22Rv1 (cell line): Measurements from ENCODE around the gene NOL4L.

Experiments used
- H3K27ac ChIP-seq: fragments of 450-650 bp; 2 replicates; pipeline ENCODE4 v1.5.1; 2017
- CTCF ChIP-seq: fragments of 450-650 bp; IDR thresholded peaks from 2 replicates; pipeline ENCODE4 v1.5.1; 2017; ENCODE audit warnings: mild to moderate bottlenecking
- ZFX ChIP-seq: fragments of 450-650 bp; IDR thresholded peaks from 2 replicates; pipeline ENCODE4 v1.6.1; 2017; ENCODE audit warnings: antibody characterized with exemption, borderline replicate concordance

The NOL4L gene

GRCh38 chr20:32460231-32460630, 124.9 kb downstream of the NOL4L start:
- H3K27ac ChIP-seq: no peak overlapping the region
- TF ChIP-seq ZFX (no peak), CTCF (no peak)

- H3K27ac ChIP-seq: no peak overlapping the region
- TF ChIP-seq CTCF: no peak
- no peak for TF ChIP-seq ZFX
Observed at GRCh38 chr20:32458837-32459220, 126.3 kb downstream of the NOL4L start.

GRCh38 chr20:32458061-32458836, 126.9 kb downstream of the NOL4L start:
- TF ChIP-seq CTCF: no peak
- no peak for TF ChIP-seq ZFX
- H3K27ac ChIP-seq: no peak overlapping the region

GRCh38 chr20:32457479-32457986, 127.6 kb downstream of the NOL4L start:
- no peak for TF ChIP-seq ZFX
- TF ChIP-seq CTCF: no peak
- no peak overlapping the region for H3K27ac ChIP-seq

GRCh38 chr20:32456869-32457478, 128.2 kb downstream of the NOL4L start:
- no peak overlapping the region for H3K27ac ChIP-seq
- TF ChIP-seq CTCF (peak; percentile 96), ZFX (no peak)

GRCh38 chr20:32455901-32456701, 129.0 kb downstream of the NOL4L start:
- no peak overlapping the region for H3K27ac ChIP-seq
- TF ChIP-seq CTCF (no peak), ZFX (no peak)
